HFFc6 (cell line): ENCODE measurements around the gene GUCY2F. TPM values are rescaled to one million over a fixed set of nuclear protein-coding genes. Genes with fewer than 3 reads are reported as not detected.

Source experiments
- DNase-seq: peaks from one replicate; pipeline ENCODE4 v3.0.0-alpha.2; 2018
- H3K27ac Mint-ChIP-seq: 2 replicates; pipeline ENCODE4 v1.8.0; 2020; ENCODE audit warnings: mild to moderate bottlenecking, mixed read lengths
- H3K27me3 Mint-ChIP-seq: 2 replicates; pipeline ENCODE4 v1.8.0; 2021; ENCODE audit warnings: mild to moderate bottlenecking, moderate library complexity, mixed read lengths; ENCODE audit not compliant: insufficient read depth
- H3K36me3 Mint-ChIP-seq: 2 replicates; pipeline ENCODE4 v1.8.0; 2021; ENCODE audit warnings: low read depth, mixed read lengths
- H3K4me1 Mint-ChIP-seq: 2 replicates; pipeline ENCODE4 v1.8.0; 2020; ENCODE audit warnings: low read depth, mixed read lengths
- H3K4me3 Mint-ChIP-seq: 2 replicates; pipeline ENCODE4 v1.8.0; 2020; ENCODE audit warnings: mild to moderate bottlenecking, moderate library complexity, mixed read lengths
- H3K9me3 Mint-ChIP-seq: 2 replicates; pipeline ENCODE4 v1.8.0; 2020; ENCODE audit warnings: mild to moderate bottlenecking, mixed read lengths
- CTCF ChIP-seq: fragments of 200-600 bp; sonication (generic); IDR thresholded peaks from 2 replicates; pipeline ENCODE4 v1.5.0; 2021; ENCODE audit warnings: antibody characterized with exemption, mild to moderate bottlenecking
- total RNA-seq, 6 experiments: library from RNA; stranded (reverse); fragmentation: NEBNext Ultra II Directional; extraction: Animal tissue kit (Norgen Biotek cat#: 25700); gene quantifications; 2 replicates in 1 of 6; 3 replicates in 5 of 6; pipeline ENCODE4 v1.2.3, GENCODE V29; 2021

GUCY2F gene
- total RNA-seq, 6 experiments from 2014 or later: not detected

- no peak for TF ChIP-seq CTCF
- no peaks in the 10 kb centered on the region for H3K36me3 Mint-ChIP-seq
- no peak for DNase-seq
- no peaks in the 10 kb centered on the region for H3K9me3 Mint-ChIP-seq
- no peak overlapping the region for H3K27ac Mint-ChIP-seq
- no peaks in the 10 kb centered on the region for H3K27me3 Mint-ChIP-seq
- H3K4me1 Mint-ChIP-seq: no peaks in the 10 kb centered on the region
- H3K4me3 Mint-ChIP-seq: no peak overlapping the region
These were observed 109.6 kb downstream of the GUCY2F start for GRCh38 chrX:109372291-109372690.

GRCh38 chrX:109362101-109362500 lies 119.8 kb downstream of the GUCY2F start:
- H3K27ac Mint-ChIP-seq: no peak overlapping the region
- H3K4me3 Mint-ChIP-seq: no peak overlapping the region
- DNase-seq: no peak
- no peaks in the 10 kb centered on the region for H3K4me1 Mint-ChIP-seq
- H3K9me3 Mint-ChIP-seq: no peaks in the 10 kb centered on the region
- TF ChIP-seq CTCF: no peak
- no peaks in the 10 kb centered on the region for H3K36me3 Mint-ChIP-seq
- no peaks in the 10 kb centered on the region; the same call in none of the 2 replicates for H3K27me3 Mint-ChIP-seq

GRCh38 chrX:109360301-109360700 lies 121.6 kb downstream of the GUCY2F start:
- H3K27ac Mint-ChIP-seq: no peak overlapping the region
- no peaks in the 10 kb centered on the region; the same call in none of the 2 replicates for H3K27me3 Mint-ChIP-seq
- H3K4me3 Mint-ChIP-seq: no peak overlapping the region
- TF ChIP-seq CTCF: no peak
- no peak for DNase-seq
- no peaks in the 10 kb centered on the region for H3K4me1 Mint-ChIP-seq
- H3K36me3 Mint-ChIP-seq: no peaks in the 10 kb centered on the region
- no peaks in the 10 kb centered on the region; the same call in 1 of the 2 replicates for H3K9me3 Mint-ChIP-seq

- Mint-ChIP-seq H3K4me3 (no peak overlapping the region), H3K4me1 (no peaks in the 10 kb centered on the region), H3K27ac (no peak overlapping the region), H3K36me3 (no peaks in the 10 kb centered on the region), H3K27me3 (no peaks in the 10 kb centered on the region; the same call in none of the 2 replicates), H3K9me3 (no peaks in the 10 kb centered on the region; the same call in 1 of the 2 replicates)
- TF ChIP-seq CTCF: no peak
- no peak for DNase-seq
These were observed 124.2 kb downstream of the GUCY2F start for GRCh38 chrX:109357706-109358105.

- no peaks in the 10 kb centered on the region; the same call in none of the 2 replicates for H3K27me3 Mint-ChIP-seq
- DNase-seq: no peak
- H3K9me3 Mint-ChIP-seq: no peaks in the 10 kb centered on the region; the same call in 1 of the 2 replicates
- no peaks in the 10 kb centered on the region for H3K36me3 Mint-ChIP-seq
- H3K4me1 Mint-ChIP-seq: no peaks in the 10 kb centered on the region
- no peak overlapping the region for H3K27ac Mint-ChIP-seq
- TF ChIP-seq CTCF: no peak
- no peak overlapping the region for H3K4me3 Mint-ChIP-seq
These were observed 125.2 kb downstream of the GUCY2F start for GRCh38 chrX:109356684-109357083.
